ENCODE results near the gene ITPKC.
A peak's percentile ranks its signal among the peaks of the same experiment; 100 is the strongest.

Gene ITPKC

DNA sequence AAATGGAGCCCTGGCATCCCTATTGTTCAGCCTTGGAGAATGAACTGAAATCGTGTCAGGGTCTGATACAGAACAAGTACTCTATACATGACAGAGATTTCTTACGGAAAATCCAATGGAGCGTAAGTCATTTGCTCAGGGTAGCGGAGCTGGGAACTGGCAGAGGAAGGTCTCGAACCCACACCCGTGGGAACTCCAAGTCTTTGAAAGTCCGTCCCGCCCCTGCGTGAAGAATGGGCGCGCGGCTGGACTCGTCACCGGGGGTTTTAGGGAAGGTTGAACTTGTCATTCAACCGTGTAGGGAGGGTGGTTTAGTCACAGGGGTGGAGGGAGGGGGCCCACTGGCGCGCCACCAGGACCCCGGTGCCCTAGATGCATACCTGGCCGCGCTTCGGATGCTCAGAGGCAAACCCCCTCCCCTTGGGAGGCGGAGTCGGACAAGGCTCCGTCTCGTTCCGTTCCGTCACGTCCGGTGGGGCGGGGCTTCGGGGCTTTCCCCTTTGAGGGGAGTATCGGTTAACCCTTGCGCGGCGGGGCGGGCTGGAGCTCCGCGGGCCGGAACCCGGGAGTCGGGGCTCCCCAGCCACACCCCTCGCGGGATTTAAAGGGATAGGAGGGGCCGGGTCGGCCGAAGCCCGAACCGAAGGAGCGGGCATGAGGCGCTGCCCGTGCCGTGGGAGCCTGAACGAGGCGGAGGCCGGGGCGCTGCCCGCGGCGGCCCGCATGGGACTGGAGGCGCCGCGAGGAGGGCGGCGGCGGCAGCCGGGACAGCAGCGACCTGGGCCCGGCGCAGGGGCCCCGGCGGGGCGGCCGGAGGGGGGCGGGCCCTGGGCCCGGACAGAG lies at the start of gene ITPKC, which contains the start of gene COQ8B:
Gene ITPKC (plus strand): TSS at position 631 of the 843 bp plus-strand sequence. CDS start 24 bp downstream, at position 655.
Gene COQ8B (minus strand): TSS at position 405 of the 843 bp plus-strand sequence. CDS start 2,254 bp downstream, outside the sequence.
- DNase-seq, result peak; percentile 100

DNA sequence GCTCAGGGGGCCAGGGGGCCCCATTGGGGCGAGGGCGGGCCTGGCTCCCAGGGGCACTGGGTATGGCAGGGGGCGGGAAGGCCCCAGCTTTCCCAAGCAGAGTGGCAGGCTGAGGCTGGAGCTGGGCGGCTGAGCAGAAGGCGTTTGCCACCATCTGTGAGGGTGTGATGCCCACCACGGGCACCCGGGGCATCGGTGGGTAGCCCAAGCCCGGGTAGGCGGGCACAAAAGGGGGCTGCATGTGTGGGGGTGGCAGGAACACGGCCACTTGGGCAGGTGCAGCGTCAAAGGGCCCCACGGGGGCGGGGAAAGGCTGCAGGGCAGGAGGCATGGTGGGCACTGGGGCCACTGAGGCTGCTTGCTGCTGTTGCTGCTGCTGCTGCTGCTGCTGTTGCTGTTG lies 49.3 kb upstream of the ITPKC start:
- no peak for DNase-seq

DNA sequence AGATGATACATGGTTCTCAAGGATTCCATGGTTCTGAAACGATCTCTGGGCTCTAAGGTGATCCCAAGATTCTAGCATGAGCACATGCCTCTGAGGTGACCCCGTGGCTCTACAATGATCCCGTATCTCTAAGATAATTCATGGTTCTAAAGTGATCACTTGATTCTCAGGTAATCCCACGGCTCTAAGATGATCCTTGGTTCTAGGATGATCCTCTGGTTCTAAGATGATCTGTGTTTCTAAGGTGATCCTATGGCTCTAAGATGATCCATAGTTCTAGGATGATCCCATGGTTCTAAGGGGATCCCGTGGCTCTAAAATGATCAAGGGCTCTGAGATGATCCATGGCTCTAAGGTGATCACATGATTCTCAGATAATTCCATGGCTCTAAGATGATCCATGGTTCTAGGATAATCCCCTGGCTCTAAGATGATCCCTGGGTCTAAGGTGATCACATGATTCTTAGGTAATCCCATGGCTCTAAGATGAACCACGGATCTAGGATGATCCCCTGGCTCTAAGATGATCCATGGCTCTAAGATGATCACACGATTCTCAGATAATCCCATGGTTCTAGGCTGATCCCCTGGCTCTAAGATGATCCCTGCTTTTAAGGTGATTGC lies 47.8 kb upstream of the ITPKC start:
- DNase-seq, result no peak

DNA sequence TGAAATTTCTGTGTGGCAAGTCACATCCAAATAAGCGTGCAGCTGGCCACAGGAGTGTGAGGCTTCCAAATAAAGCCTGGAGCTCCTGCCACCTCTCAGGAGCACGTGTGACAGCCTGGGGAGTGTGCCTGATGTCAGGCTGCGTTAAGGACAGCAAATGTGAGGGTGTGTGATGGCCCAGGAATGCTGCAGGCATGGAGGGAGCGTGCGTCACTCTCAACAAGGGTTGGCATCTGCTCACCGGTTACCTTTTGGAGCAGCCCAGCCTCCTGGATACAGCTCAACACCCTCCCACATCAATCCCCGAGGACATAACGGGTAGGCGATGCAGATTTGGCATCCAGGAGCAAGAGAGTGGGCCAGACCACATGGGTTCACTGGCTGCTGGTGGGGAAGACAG lies 45.5 kb upstream of the ITPKC start:
- DNase-seq, result no peak

DNA sequence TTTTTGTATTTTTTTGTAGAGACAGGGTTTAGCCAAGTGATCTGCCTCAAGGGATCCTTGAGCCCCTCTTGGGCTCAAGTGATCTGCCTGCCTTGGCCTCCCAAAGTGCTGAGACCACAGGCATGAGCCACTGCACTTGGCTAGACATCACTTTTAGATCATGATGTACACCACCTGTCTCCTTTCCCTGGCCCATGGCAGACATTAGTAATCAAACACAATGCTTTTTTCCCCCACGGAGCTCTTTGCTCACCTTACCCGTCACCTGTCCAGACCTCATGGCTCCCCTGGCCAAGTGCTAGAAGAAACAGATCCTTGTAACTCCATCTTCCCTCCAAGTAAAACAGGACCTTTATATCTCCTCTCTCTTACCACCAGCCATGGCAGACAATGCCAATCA lies 44.9 kb upstream of the ITPKC start:
- no peak for DNase-seq

DNA sequence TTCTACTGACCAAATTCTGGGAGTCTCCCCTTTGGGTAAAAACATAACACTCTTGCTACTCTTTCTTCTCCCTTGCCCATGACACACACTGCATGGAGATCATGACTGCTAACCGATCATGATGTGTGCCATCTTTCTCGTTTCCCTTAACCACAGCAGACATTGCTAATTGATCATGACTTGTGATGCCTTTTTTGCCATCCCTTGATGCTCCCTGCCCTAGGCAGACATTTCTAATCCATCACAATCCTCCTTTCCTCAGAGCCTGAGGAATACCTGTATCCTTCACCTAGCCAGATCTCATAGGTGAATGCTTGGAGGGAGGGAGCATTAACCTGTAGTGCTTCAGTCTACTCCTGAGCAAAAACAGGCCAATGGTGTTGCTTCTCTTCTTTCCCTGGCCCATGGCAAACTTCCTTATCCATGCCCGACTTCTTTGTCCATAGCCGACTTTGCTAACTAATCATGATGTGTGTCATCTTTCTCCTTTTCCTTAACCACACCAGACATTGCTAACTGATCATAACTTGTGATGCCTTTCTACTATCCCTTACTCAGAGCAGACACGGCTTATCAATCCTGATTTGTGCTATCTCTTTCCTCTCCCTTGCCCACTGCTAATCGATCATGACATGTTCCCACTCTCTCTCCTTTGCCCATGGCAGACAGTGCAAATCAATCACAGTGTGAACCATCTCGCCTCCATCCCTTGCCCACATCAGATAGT lies 44.2 kb upstream of the ITPKC start:
- DNase-seq, result no peak

DNA sequence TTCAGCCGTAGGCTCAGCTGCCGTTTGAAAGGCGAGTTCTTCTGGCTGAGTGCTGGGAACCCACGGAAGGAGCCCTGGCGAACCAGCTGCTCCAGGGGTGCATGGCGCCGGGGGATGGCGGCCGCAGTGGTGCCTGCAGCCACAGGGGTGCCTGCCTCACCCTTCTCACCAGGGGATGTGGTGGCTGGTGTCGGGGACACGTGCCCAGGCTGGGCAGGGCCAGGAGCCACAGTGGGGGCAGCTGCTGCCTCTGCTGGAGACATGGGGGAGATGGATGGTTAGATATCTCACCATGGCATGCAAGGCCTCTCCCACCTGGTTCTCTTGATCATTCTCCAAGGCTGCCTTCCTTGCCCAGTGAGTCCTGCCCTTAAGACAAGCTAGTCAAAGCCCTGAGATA lies 43.5 kb upstream of the ITPKC start:
- no peak for DNase-seq

DNA sequence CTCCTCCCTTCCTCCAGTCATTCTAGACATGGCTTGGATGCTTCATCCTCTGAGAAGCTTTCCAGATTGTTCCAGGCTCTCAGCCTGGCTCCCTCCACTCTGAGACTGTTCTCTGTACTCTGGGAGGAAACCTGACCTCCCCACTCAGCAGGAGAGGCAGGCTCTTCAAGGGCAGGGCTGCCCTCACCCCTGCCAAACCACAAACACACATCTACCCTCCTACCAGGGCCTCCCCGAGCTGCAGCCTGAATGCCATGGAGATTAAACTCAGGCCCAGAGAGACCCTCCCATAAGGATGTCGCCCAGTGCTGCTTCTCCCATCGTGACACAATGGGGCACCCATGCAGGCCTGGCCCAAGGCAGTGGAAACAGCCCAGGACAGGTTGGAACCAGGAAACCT lies 42.6 kb upstream of the ITPKC start:
- no peak for DNase-seq

DNA sequence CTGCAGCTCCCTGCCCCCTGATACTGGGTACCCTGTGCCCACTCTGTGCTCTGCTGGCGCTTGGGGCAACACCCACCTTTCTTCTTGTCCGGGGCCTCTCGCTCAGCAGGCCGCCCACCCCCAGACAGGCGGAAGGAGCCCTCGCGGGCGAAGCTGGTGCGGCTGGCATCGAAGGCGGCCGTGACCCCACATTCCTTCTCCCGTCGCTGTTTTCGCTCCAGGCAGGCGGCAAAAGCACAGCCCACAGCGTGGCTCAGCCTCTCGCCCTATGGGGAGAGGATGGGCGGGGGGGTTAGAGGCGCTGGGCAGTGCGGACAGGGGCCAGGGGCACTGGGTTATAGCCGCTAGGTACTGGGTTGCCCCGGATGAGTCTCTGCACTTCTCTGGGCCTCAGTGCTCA lies 39.8 kb upstream of the ITPKC start:
- DNase-seq, result no peak

DNA sequence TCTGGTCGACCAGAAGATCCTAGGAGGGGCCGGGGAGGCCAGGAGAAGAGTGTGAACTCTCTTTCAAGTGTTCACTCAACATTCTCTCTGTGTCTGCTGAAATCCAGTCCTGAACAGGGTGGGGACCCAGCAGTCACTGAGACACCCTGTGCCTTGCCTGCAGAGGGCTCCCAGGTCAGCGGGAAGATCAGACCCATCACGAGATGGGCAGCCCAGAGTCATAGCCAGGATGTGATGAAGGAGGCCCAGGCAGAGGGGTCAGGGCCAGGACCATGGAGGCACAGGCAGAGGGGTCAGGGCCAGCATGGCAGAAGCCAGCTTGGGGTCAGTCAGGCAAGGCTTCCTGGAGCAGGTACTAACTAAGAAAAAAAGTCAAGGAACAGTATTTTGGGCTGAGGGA lies 35.9 kb upstream of the ITPKC start:
- no peak for DNase-seq

DNA sequence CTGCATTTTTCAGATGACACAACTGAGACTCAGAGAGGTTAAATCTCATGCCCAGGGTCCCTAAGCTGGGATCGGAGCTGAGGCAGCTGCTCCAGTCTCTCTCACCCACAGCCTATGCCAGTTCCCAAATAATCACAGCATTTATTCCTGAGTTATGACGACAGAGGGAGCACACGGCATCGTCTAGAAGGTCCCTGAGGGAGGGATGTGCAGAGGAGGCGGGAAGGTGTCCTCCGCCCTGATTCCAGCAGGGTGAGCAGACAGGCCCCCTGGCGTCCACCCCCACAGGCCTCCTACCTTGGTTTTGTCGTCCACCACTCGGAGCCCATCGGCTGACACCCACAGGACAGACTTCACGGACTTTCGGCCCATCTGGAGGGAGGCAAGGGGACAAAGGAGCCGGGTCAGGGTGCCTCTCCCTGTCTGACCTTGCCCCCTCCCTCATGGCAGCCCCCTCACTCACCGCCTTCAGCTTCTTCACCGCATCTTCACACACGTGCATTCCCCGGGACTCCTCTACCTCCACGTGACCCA lies 34.4 kb upstream of the ITPKC start:
- DNase-seq, result no peak

DNA sequence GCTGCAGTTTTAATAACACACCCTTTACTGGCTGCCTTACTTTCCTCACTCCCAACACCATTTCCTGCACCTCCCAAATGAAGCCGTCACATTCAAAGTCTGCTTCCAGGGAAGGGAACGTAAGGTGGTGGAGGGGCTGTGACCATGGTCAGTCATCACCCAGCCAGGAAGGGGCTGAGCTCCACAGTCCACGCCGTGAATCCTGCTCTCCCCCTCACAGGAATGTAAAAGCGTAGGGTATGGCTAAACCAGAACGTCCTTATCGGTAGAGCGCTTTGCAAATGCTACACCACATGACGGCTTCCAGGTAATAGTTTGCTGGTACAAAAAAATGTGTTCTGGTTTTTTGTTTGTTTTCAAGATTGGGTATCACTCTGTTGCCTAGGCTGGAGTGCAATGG lies 33.5 kb upstream of the ITPKC start:
- no peak for DNase-seq

DNA sequence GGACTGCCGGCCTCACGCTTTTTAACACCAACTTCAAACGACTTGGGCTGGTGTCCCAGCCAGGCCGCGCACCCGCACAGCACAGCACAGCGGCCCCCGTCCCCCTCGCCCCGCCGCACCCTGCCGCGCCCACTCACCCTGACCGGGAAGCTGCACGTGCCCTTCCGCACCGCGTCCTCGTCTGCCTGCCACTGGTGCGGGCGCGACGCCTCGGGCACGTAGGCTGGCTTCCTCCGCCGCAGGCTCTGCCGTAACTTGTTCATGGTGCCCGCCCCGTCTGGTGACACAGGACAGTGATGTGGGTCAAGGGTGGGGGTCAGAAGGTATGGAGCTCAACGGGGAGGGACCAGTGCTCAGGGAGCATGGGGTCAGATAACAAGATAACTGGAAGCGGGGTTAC lies 32.6 kb upstream of the ITPKC start:
- no peak for DNase-seq

DNA sequence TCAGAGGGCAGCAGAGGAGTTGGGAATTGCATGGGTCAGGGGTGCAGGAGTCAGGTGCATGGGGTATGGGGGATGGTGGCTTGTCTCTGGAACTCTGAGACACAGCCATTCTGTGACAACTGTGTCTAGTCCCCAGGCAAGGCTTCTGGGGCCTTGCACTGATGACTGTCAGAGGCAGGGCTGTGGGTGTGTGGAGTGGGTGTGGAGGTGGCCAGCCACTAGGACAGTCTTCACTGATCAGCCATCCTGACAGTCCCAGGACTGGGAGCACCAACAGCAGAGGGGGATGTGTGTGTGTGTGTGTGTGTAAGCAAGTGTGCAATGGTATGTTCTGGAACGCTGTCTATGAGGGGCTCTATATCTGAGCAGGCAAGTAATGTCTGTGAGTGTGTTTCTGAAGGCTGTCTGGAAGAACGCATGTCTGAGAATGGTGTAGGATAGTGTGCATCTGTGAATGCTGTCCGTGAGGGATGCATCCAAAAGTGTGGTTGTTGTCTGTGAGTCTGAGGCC lies 31.8 kb upstream of the ITPKC start:
- no peak for DNase-seq

DNA sequence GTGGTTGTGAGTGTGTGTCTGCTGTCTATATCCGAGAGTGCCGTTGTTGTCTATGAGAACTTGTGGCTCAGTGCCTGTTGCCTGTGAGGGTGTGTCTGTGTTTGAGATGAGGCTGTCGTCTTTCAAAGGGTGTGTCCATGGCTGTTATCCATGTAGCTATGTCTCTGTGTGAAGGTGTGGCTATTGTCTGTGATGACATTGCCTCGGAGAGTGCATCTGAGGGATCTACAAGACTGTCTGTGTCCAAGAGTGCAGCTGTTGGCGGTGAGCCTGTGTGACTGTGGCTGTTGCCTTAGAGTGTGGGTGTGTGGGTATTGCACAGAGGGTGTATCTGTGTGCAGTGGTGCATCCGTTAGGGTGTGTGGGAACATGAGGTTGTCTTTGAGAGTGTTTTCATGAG lies 31.3 kb upstream of the ITPKC start:
- DNase-seq, result no peak

DNA sequence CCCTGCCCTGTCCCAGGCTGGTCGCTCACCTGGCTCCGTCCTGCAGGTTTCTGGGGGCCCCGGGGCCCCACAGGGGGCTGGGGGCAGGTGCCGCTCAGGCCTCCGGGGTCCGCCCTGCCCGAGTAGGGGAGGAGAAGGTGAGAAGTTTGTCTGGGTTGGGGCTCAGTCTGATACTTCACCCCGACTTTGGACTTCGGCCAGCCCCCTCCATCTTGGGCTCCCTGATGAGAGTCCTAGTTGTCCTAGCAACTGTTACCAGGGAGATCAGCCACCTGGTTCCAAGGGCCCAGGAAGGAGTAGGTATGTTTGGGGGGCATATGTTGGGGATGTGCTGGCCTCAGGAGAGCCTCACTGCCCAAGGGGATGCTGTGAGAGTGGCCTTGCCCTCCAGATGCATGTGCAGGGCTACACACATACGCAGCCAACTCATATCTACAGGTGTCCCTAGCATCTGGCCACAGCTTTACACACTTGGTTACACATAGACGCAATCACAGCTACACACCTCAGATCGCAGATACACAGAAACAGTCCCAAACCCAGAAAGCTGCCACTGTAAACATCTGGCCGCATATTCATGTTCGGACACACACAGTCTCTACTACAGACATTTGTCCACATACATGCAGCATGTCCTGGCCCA lies 29.9 kb upstream of the ITPKC start:
- no peak for DNase-seq

DNA sequence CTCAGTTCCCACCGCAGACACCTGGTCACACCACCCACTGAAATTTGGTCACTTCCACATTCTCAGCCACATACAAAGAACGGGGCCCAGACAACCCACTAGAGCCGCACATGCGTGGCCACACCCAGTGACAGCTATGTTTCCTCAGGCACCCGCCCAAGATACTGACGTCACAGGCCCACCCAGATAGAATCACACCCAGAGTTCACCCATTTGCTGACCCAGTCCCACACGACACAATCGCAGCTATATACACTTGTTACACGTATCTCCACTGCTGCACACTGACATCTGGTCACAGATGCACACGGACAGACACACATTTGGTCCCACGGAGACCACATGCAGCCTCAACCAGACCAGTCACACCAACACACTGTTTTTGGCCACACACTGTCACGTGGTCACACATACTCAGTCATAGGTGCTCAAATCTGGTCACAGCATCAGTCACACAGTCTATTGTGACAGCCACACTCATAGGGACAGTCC lies 29.3 kb upstream of the ITPKC start:
- no peak for DNase-seq

DNA sequence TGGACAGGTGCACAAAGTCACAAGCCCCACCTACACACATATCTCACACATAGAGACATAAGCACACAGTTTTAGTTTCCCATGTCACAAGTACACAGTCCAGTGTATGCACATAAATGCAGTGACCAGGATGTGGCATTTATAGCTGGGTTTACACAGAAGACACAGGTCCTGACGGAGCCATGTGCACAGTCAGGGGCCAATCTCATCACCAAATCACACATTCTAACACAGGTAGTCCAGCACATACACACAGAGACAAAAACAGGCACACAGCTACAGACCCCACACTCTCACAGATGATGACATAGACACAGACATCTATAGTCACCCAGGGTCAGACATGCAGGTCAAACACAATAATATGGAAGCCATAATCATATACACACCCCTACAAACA lies 28.6 kb upstream of the ITPKC start:
- no peak for DNase-seq

DNA sequence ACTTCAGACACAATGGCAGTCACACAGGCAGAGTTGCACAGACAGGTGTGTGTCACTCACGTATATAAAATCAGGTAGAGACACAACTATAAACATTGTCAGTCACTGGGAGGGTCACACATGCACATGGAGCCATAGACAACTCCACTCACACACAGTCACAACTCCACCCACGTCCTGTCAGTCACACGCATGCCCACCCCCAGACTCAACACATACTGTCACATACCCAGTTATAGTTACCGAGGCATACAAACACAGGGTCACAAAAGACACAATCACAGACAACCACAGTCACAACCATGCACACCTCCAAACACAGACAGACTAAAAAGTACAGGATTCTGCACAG lies 27.9 kb upstream of the ITPKC start:
- DNase-seq, result no peak

DNA sequence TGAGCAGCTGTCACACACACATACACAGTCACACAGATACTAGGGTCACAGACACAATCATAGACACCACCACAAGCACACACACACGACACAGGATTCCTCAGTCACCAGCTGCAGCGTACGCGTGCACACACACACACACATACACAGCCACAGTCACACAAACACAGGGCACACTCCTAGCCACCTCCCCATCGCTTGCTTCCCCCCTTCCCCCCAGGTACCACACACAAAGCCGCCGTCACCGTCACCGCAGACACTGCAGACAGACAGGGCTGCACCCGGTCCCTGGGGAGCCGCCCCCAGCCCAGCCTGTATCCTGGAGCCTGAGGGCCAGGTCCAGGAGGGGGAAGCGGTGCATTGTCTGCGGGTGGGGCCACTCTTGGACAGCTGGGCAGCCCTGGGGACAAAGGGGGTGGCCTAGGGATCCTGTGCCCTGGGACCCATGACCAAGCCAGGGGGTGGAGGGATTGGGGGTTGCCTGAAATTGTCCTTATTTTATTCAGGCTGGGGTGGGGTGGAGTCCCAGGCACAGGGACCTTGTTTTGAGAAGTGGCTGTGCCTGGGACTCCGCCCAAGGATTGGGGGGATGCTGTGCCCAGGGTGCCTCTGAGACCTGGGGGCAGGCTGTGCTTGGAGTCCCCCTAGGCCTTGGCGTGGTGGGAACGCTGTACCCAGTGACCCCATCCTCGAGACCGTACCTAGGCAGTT lies 27.4 kb upstream of the ITPKC start:
- DNase-seq, result no peak

DNA sequence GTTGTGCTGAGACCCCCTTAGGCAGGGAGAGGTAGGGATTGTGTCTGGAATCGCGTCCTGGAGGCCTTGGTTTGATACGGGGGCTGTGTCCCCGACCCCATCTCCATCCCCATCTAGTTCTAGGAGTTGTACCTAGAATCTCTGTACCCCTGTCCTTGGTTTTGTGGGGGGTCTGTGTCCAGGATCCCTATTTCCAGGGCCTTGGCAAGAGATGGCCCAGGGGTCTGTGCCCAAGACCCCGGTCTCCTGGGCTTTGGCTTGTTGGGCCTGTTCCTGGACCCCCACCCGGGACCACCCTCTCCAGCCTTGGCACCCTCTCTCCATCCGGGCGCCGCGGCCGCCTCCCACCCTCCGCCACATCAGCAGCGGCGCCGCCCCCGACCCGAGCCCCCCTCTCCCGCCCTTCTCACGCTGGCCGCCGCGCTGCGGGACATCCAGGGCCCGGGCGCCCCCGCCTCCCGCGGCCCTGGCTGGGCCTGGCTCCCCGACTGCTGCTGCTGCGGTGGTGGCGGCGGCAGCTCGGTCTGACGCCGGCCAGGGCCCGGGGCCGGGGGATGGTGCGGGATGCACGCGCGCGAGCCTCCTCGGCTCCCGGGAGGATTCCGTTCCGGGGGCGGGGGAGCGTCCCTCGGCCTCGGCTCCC lies 26.7 kb upstream of the ITPKC start, which contains the start of gene NUMBL:
Gene NUMBL (minus strand): TSS at position 602 of the 643 bp plus-strand sequence. CDS start 168 bp downstream, at position 434.
- DNase-seq, result no peak

Data from activated CD4-positive, alpha-beta T cell treated with anti-CD3 and anti-CD28 coated beads for 1 hour (primary cell).